HCT116 (cell line): Measurements from ENCODE around the gene LRRC51. TPM values are rescaled to one million over a fixed set of nuclear protein-coding genes. Genes with fewer than 3 reads are reported as not detected.

Experiments
- ATAC-seq: fragments of 200-7000 bp; cut with Tn5 transposase; 2 replicates; pipeline ENCODE4 v1.9.1; 2020; ENCODE audit warnings: mild to moderate bottlenecking, moderate library complexity
- BruUV-seq: library from RNA; stranded (reverse); fragments of 400-500 nt; replicated peaks from 2 replicates; lab custom pipeline; 2021; lab: Mats Ljungman, UMichigan
- CTCF ChIA-PET: fragments of 300-600 bp; sonication (Branson Sonifier 250); formaldehyde crosslinking; loops from one replicate; lab custom pipeline; 2021; ENCODE audit warnings: antibody characterized with exemption; lab: Charles Lee
- POLR2A ChIA-PET: fragments of 300-600, 350-600 bp; sonication (Branson Sonifier 250); formaldehyde crosslinking; loops from one replicate; lab custom pipeline; 2021; ENCODE audit warnings: antibody characterized with exemption; lab: Charles Lee
- RAD21 ChIA-PET, 2 experiments: fragments of 300-600 bp; sonication (Branson Sonifier 250); formaldehyde crosslinking; loops; one replicate each; lab custom pipeline; 2023; ENCODE audit warnings: low total read pairs in 2 of 2; ENCODE audit not compliant: uncharacterized antibody in 2 of 2, unreplicated experiment in 2 of 2, low non-redundant PET in 1 of 2; lab: Charles Lee
- DNase-seq: peaks from one replicate; pipeline ENCODE4 v3.0.0-alpha.2; 2010; ENCODE audit warnings: low read depth, low spot score
- H2AFZ ChIP-seq: fragments of 200-600 bp; shearing (Covaris generic), sonication (generic); 2 replicates; pipeline ENCODE4 v1.6.1; 2017; ENCODE audit warnings: low read depth, mixed run types, mixed read lengths, antibody characterized with exemption, low read length; ENCODE audit not compliant: poor library complexity, severe bottlenecking
- H3K27ac ChIP-seq: 2 replicates; pipeline ENCODE4 v1.5.1; 2012; ENCODE audit warnings: low read depth, low read length
- H3K27me3 ChIP-seq: fragments of 200-600 bp; sonication (generic); 2 replicates; pipeline ENCODE4 v1.6.1; 2016; ENCODE audit warnings: mixed run types, low read length, mixed read lengths; ENCODE audit not compliant: insufficient read depth
- H3K36me3 ChIP-seq, 2 experiments: fragments of 200-500 bp in 1 of 2; fragments of 200-600 bp in 1 of 2; sonication (Bioruptor generic) in 1 of 2; sonication (generic) in 1 of 2; 2 replicates each; pipeline versions ENCODE4 v1.5.1 to v1.6.1; 2014 to 2016; ENCODE audit warnings: low read length in 2 of 2, inconsistent platforms in 1 of 2, mixed read lengths in 1 of 2, mixed run types in 1 of 2; ENCODE audit not compliant: insufficient read depth in 2 of 2, control insufficient read depth in 1 of 2
- H3K4me1 ChIP-seq, 2 experiments: fragments of 200-600 bp in 1 of 2; sonication (generic) in 1 of 2; 2 replicates each; pipeline versions ENCODE4 v1.5.1 to v1.6.1; 2012 to 2017; ENCODE audit warnings: low read length in 2 of 2, inconsistent platforms in 1 of 2, mild to moderate bottlenecking in 1 of 2, mixed read lengths in 1 of 2, mixed run types in 1 of 2, moderate library complexity in 1 of 2; ENCODE audit not compliant: insufficient read depth in 2 of 2, control insufficient read depth in 1 of 2
- H3K4me2 ChIP-seq: fragments of 200-600 bp; sonication (generic); 2 replicates; pipeline ENCODE4 v1.6.1; 2017; ENCODE audit warnings: mixed run types, low read length, mixed read lengths
- H3K4me3 ChIP-seq, 2 experiments: fragments of 200-600 bp in 1 of 2; sonication (generic) in 1 of 2; replicated peaks in 1 of 2; 2 replicates each; pipeline ENCODE4 v1.5.1; 2011 to 2016; ENCODE audit warnings: low read length in 2 of 2, control low read depth in 1 of 2, low read depth in 1 of 2, mild to moderate bottlenecking in 1 of 2, mixed read lengths in 1 of 2, mixed run types in 1 of 2
- H3K79me2 ChIP-seq: fragments of 200-600 bp; sonication (generic); 2 replicates; pipeline ENCODE4 v1.6.1; 2017; ENCODE audit warnings: mild to moderate bottlenecking, mixed run types, low read length, moderate library complexity, mixed read lengths; ENCODE audit not compliant: insufficient read depth
- H3K9ac ChIP-seq: fragments of 200-600 bp; sonication (generic); 2 replicates; pipeline ENCODE4 v1.6.1; 2016; ENCODE audit warnings: low read length, mixed read lengths
- H3K9me2 ChIP-seq: fragments of 200-600 bp; sonication (generic), shearing (Covaris generic); 2 replicates; pipeline ENCODE4 v1.6.1; 2017; ENCODE audit warnings: mixed run types, mild to moderate bottlenecking, moderate library complexity; ENCODE audit not compliant: insufficient read depth
- H3K9me3 ChIP-seq, 2 experiments: fragments of 200-500 bp in 1 of 2; fragments of 200-600 bp in 1 of 2; sonication (Bioruptor generic) in 1 of 2; sonication (generic) in 1 of 2; 2 replicates each; pipeline ENCODE4 v1.6.1; 2014 to 2017; ENCODE audit warnings: low read length in 2 of 2, mixed read lengths in 2 of 2, inconsistent platforms in 1 of 2, low read depth in 1 of 2, mild to moderate bottlenecking in 1 of 2, mixed run types in 1 of 2, moderate library complexity in 1 of 2; ENCODE audit not compliant: control insufficient read depth in 1 of 2, insufficient read depth in 1 of 2
- H4K20me1 ChIP-seq: fragments of 200-600 bp; sonication (generic), shearing (Covaris generic); 2 replicates; pipeline ENCODE4 v1.6.1; 2017; ENCODE audit warnings: mixed run types, mild to moderate bottlenecking, moderate library complexity; ENCODE audit not compliant: insufficient read depth
- CEBPB ChIP-seq: IDR thresholded peaks from 2 replicates; pipeline ENCODE4 v1.6.1; 2012; ENCODE audit warnings: low read depth
- EZH2phosphoT487 ChIP-seq: fragments of 200-600 bp; IDR thresholded peaks from 2 replicates; pipeline ENCODE4 v1.6.1; 2018; ENCODE audit warnings: antibody characterized with exemption, borderline replicate concordance
- FOSL1 ChIP-seq: IDR thresholded peaks from 2 replicates; pipeline ENCODE4 v1.6.1; 2012; ENCODE audit warnings: low read depth
- MAX ChIP-seq: IDR thresholded peaks from 2 replicates; pipeline ENCODE4 v1.6.1; 2012
- RAD21 ChIP-seq: IDR thresholded peaks from 2 replicates; pipeline ENCODE4 v1.6.1; 2012; ENCODE audit warnings: low read depth, mild to moderate bottlenecking
- SP1 ChIP-seq: IDR thresholded peaks from 2 replicates; pipeline ENCODE4 v1.6.1; 2012; ENCODE audit warnings: low read depth
- SRF ChIP-seq: IDR thresholded peaks from 2 replicates; pipeline ENCODE4 v1.6.1; 2012; ENCODE audit warnings: low read depth
- TCF7L2 ChIP-seq: IDR thresholded peaks from 2 replicates; pipeline ENCODE4 v1.7.0; 2011; ENCODE audit warnings: borderline replicate concordance, inconsistent platforms; ENCODE audit not compliant: insufficient read depth, insufficient read length; ENCODE audit errors: extremely low read depth
- YY1 ChIP-seq: IDR thresholded peaks from 2 replicates; pipeline ENCODE4 v1.6.1; 2011; ENCODE audit warnings: low read length, low read depth, moderate library complexity, mild to moderate bottlenecking; ENCODE audit not compliant: insufficient replicate concordance; ENCODE audit errors: extremely low read depth
- ZBTB33 ChIP-seq: IDR thresholded peaks from 2 replicates; pipeline ENCODE4 v1.6.1; 2011; ENCODE audit warnings: mild to moderate bottlenecking, low read length, moderate library complexity; ENCODE audit not compliant: insufficient replicate concordance; ENCODE audit errors: extremely low read depth
- intact Hi-C: fragments of 100-400 bp; cut with micrococcal nuclease; formaldehyde crosslinking; loops from 2 replicates; pipeline ENCODE4 v1.10.0; 2022
- total RNA-seq: library from RNA; stranded (reverse); gene quantifications from one replicate; pipeline ENCODE4 v1.2.1, GENCODE V29; 2021; ENCODE audit not compliant: unreplicated experiment

The LRRC51 gene
- total RNA-seq, 1 experiment from 2014 or later: 10.8 TPM

- Histone ChIP-seq H3K9me2 (no peaks in the 10 kb centered on the region), H3K36me3 (no peaks in the 10 kb centered on the region), H2AFZ (no peak overlapping the region), H3K27ac (no peak overlapping the region), H3K9me3 (no peaks in the 10 kb centered on the region), H3K9ac (no peak overlapping the region), H3K4me2 (no peak overlapping the region), H3K79me2 (no peaks in the 10 kb centered on the region), H3K4me3 (no peak overlapping the region), H3K27me3 (no peaks in the 10 kb centered on the region), H3K4me1 (no peaks in the 10 kb centered on the region)
- intact Hi-C loops: loop anchor here (10.0 kb wide), 1 partner anchor 316 kb away; the partner anchor contains the start of gene CLPB
- ChIA-PET CTCF (no interaction called here), RAD21 (no interaction called here), POLR2A (no interaction called here)
- ATAC-seq: no peak
- TF ChIP-seq SRF: no peak
- no peak for TF ChIP-seq MAX
- no peak for TF ChIP-seq TCF7L2
- no peak for TF ChIP-seq ZBTB33
- TF ChIP-seq, all 23 proteins: peak for 0
- no TSS peak for BruUV-seq
- DNase-seq: no peak
- H4K20me1 ChIP-seq: no peaks in the 10 kb centered on the region
Observed at GRCh38 chr11:72119198-72119597, 38.5 kb downstream of the LRRC51 start.

GRCh38 chr11:72120930-72121329 lies 40.3 kb downstream of the LRRC51 start:
- no peaks in the 10 kb centered on the region for H3K36me3 ChIP-seq
- ChIA-PET CTCF (interaction anchor here (1.3 kb wide), 1 partner anchor 23 kb away, joined by 3 read pairs; no protein-coding TSS in a partner anchor), POLR2A (no interaction called here)

More at GRCh38 chr11:72120930-72121329, 40.3 kb downstream of the LRRC51 start:
- H3K4me2 ChIP-seq: no peak overlapping the region
- intact Hi-C loops: no loop called here
- H3K9me3 ChIP-seq: no peaks in the 10 kb centered on the region
- no peak overlapping the region for H3K4me3 ChIP-seq
- DNase-seq (no peak), ATAC-seq (no peak)
- no peak for TF ChIP-seq YY1
- no peak for TF ChIP-seq FOSL1
- no peak for TF ChIP-seq SP1
- no peak for TF ChIP-seq EZH2phosphoT487
- TF ChIP-seq SRF: no peak
- TF ChIP-seq CEBPB: no peak
- no peak for TF ChIP-seq RAD21
- no peaks in the 10 kb centered on the region for H3K9me2 ChIP-seq
- H3K27me3 ChIP-seq: no peaks in the 10 kb centered on the region
- H3K4me1 ChIP-seq: no peaks in the 10 kb centered on the region
- no TSS peak for BruUV-seq
- H3K79me2 ChIP-seq: no peaks in the 10 kb centered on the region
- no peak overlapping the region for H3K27ac ChIP-seq
- RAD21 ChIA-PET: no interaction called here
- no peak overlapping the region for H2AFZ ChIP-seq
- H4K20me1 ChIP-seq: no peaks in the 10 kb centered on the region
- no peak overlapping the region for H3K9ac ChIP-seq
